Mucosa of stomach (tissue), 1 donor: ENCODE results near the gene POT1.

ENCODE experiments used
- H3K27me3 ChIP-seq: one replicate; pipeline ENCODE4 v1.7.0; 2013; ENCODE audit warnings: mild to moderate bottlenecking, low read length; ENCODE audit not compliant: control insufficient read depth, insufficient read depth
- H3K36me3 ChIP-seq: one replicate; pipeline ENCODE4 v1.7.0; 2013; ENCODE audit warnings: low read length; ENCODE audit not compliant: control insufficient read depth, insufficient read depth
- H3K4me1 ChIP-seq: one replicate; pipeline ENCODE4 v1.7.0; 2013; ENCODE audit warnings: mild to moderate bottlenecking, low read length; ENCODE audit not compliant: control insufficient read depth, insufficient read depth
- H3K4me3 ChIP-seq: one replicate; pipeline ENCODE4 v1.7.0; 2013; ENCODE audit warnings: low read length
- H3K9ac ChIP-seq: one replicate; pipeline ENCODE4 v1.7.0; 2013; ENCODE audit warnings: mild to moderate bottlenecking, low read length, moderate library complexity
- H3K9me3 ChIP-seq: one replicate; pipeline ENCODE4 v1.7.0; 2013; ENCODE audit warnings: mild to moderate bottlenecking, low read length, moderate library complexity; ENCODE audit not compliant: control insufficient read depth
- donor health status: Pancreatic carcinoma.

Gene POT1

DNA sequence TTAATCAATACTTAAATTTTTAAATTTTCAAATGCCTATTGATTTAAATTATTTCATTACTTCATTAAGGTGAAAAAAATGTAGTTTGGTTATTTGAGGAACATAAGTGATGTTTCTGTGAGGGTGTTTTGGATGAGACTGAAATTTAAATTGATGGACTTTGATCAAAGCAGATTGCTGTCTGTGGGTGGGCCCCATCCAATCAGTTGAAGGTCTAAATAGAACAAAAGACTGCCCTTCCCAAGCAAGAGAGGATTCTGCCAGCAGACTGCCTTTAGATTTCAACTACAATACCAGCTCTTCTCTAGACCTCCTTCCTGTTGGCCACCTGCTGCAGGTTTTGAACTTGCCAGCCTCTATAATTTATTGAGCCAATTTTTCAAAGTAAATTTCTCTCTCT is 149.6 kb downstream of the POT1 start:
- H3K9ac ChIP-seq, result no peak overlapping the region
- no peaks in the 10 kb centered on the region for H3K4me1 ChIP-seq
- H3K27me3 ChIP-seq, result no peaks in the 10 kb centered on the region
- no peaks in the 10 kb centered on the region for H3K36me3 ChIP-seq
- H3K4me3 ChIP-seq, result no peak overlapping the region
- no peaks in the 10 kb centered on the region for H3K9me3 ChIP-seq

DNA sequence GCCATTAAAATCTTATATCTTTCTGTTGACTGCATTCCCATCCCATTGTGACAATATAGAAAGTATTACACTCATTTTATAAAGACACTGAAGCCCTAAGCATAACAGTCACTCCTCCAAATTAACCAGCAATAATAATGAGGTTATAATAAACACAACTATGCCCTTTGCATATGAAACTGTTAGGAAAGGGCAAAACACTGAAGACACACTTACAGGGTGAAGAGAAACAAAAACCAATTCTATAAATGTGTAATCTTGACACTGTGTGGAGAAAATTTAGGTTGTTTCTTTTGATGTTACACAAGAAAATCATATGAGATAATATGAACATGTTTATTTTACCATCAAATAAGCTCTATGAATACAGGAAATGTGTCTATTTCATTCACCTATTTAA is 150.0 kb downstream of the POT1 start:
- H3K4me3 ChIP-seq, result no peak overlapping the region
- H3K27me3 ChIP-seq, result no peaks in the 10 kb centered on the region
- no peaks in the 10 kb centered on the region for H3K4me1 ChIP-seq
- no peaks in the 10 kb centered on the region for H3K9me3 ChIP-seq
- no peaks in the 10 kb centered on the region for H3K36me3 ChIP-seq
- no peak overlapping the region for H3K9ac ChIP-seq

DNA sequence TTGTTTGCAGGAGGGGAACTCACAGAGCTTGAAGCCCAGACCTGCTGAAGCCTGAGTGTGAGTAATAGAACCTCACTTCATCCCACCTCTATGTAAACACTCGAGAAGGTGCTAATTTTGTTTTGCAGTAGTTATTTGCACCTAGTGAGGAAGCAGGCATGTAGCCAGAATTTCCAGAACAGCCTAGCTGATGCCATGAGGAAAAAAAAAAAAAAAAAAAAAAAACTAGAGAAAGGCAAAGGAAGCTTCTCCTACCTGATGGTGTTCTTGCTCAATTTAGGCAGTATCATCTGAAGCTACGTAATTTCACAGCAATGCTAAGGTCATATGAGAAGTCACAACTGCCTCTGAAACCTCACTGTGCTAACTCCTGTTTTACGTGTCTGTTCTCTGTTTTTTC is 150.4 kb downstream of the POT1 start:
- Histone ChIP-seq H3K9me3 (no peaks in the 10 kb centered on the region), H3K36me3 (no peaks in the 10 kb centered on the region), H3K4me3 (no peak overlapping the region), H3K27me3 (no peaks in the 10 kb centered on the region), H3K4me1 (no peaks in the 10 kb centered on the region), H3K9ac (no peak overlapping the region)

- H3K9me3 ChIP-seq, result no peaks in the 10 kb centered on the region
- no peaks in the 10 kb centered on the region for H3K36me3 ChIP-seq
- H3K4me1 ChIP-seq, result no peaks in the 10 kb centered on the region
- H3K27me3 ChIP-seq, result no peaks in the 10 kb centered on the region
- no peak overlapping the region for H3K9ac ChIP-seq
- no peak overlapping the region for H3K4me3 ChIP-seq
Observed at GRCh38 chr7:124777268-124777667, 152.4 kb downstream of the POT1 start.

DNA sequence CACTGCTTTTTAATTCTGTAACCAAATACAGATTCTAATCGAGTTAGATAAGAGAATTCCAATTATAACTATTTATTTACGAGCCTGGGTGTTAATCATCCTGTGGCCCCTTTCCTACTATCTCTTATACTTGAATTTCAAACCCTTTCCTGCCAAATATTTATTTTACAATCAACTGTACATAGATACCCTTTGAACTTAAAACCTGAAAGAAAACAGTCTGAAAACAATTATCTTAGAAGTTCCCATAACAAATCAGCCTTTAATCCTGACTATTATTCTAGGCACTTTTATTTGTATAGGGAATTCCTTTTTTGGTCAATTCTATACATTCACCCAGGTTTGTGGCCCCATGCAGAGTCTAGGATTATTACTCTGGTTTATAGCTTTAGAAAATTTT is 153.5 kb downstream of the POT1 start:
- Histone ChIP-seq H3K9me3 (no peaks in the 10 kb centered on the region), H3K27me3 (no peaks in the 10 kb centered on the region), H3K4me3 (no peak overlapping the region)

GRCh38 chr7:124775422-124775821 is 154.2 kb downstream of the POT1 start:
- H3K36me3 ChIP-seq, result no peaks in the 10 kb centered on the region
- no peaks in the 10 kb centered on the region for H3K4me1 ChIP-seq
- no peak overlapping the region for H3K4me3 ChIP-seq
- H3K9ac ChIP-seq, result no peak overlapping the region
- H3K9me3 ChIP-seq, result no peaks in the 10 kb centered on the region
- no peaks in the 10 kb centered on the region for H3K27me3 ChIP-seq

More for the DNA sequence above, 153.5 kb downstream of the POT1 start:
- no peaks in the 10 kb centered on the region for H3K4me1 ChIP-seq
- H3K9ac ChIP-seq, result no peak overlapping the region
- H3K36me3 ChIP-seq, result no peaks in the 10 kb centered on the region

DNA sequence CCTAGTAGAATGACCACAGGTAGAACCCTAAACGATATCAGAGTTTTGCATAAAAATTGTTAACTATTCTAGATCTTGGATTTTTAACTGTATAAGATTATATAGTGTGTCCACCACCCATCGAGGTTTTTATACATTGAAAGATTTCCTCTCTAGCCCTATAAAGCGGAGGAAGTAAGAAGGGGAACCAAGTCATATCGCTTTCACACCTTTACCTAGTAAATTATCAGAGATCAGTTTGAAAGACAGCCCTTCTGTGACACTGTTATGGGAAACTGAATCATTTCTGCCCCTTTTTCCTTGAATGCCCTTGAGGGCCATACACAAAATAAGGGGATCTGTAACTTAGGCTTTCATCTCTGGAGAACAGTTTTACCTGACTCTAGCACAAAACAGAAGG is 155.7 kb downstream of the POT1 start:
- Histone ChIP-seq H3K27me3 (no peaks in the 10 kb centered on the region), H3K36me3 (no peaks in the 10 kb centered on the region), H3K4me3 (no peak overlapping the region), H3K9me3 (no peaks in the 10 kb centered on the region), H3K4me1 (no peaks in the 10 kb centered on the region), H3K9ac (no peak overlapping the region)

DNA sequence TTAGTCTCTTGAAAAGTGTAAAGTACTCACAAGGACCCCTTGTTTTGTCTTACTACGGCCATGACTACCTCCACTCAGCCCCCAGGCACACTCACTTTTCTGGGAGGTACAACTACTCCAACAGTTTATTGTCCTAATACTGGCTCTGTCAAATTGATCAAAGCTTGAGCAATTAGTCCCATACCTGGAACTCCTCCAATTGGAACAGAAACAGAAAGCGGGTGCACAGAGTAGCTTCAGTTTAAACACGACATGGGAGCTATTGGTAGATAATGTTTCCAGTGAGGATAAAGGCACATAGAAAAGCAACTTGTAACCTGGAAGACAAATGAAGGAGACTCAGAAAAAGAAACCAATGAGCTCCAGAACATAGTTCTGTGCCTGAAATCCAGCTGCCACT is 156.3 kb downstream of the POT1 start:
- no peaks in the 10 kb centered on the region for H3K36me3 ChIP-seq
- no peak overlapping the region for H3K4me3 ChIP-seq
- no peaks in the 10 kb centered on the region for H3K9me3 ChIP-seq
- H3K27me3 ChIP-seq, result no peaks in the 10 kb centered on the region
- H3K9ac ChIP-seq, result no peak overlapping the region
- H3K4me1 ChIP-seq, result no peaks in the 10 kb centered on the region
